Brain microvascular endothelial cell (primary cell): Measurements from ENCODE around the gene ACVR1B.
A peak's percentile ranks its signal among the peaks of the same experiment; 100 is the strongest.

ENCODE experiments used
- DNase-seq: peaks from one replicate; pipeline ENCODE4 v3.0.0-alpha.2; 2020
- H3K27ac ChIP-seq: fragments of 250-450 bp; sonication (Bioruptor Pico); 2 replicates; pipeline ENCODE4 v1.5.1; 2020; ENCODE audit warnings: mild to moderate bottlenecking, moderate library complexity
- H3K27me3 ChIP-seq: fragments of 250-450 bp; sonication (Bioruptor Pico); replicated peaks from 2 replicates; pipeline ENCODE4 v1.5.1; 2020; ENCODE audit warnings: mild to moderate bottlenecking
- H3K36me3 ChIP-seq: fragments of 250-450 bp; sonication (Bioruptor Pico); replicated peaks from 2 replicates; pipeline ENCODE4 v1.5.1; 2020; ENCODE audit warnings: mild to moderate bottlenecking
- H3K4me3 ChIP-seq: 2 replicates; pipeline ENCODE4 v1.5.1; 2011; ENCODE audit warnings: low read depth, mild to moderate bottlenecking, control low read depth, low read length, moderate library complexity
- in situ Hi-C: cut with HindIII; loops from 2 replicates; pipeline ENCODE4 v1.10.0; 2017; ENCODE audit warnings: low sequenced_read_pairs, low pct_ligation_motif_present
- TF ChIP-seq, protein P1 (sequence below): IDR thresholded peaks from 2 replicates; pipeline ENCODE4 v1.5.1; 2011; ENCODE audit warnings: low read depth, mild to moderate bottlenecking, moderate library complexity, low read length, control low read depth, inconsistent platforms; ENCODE audit errors: missing control alignments

Gene ACVR1B

DNA sequence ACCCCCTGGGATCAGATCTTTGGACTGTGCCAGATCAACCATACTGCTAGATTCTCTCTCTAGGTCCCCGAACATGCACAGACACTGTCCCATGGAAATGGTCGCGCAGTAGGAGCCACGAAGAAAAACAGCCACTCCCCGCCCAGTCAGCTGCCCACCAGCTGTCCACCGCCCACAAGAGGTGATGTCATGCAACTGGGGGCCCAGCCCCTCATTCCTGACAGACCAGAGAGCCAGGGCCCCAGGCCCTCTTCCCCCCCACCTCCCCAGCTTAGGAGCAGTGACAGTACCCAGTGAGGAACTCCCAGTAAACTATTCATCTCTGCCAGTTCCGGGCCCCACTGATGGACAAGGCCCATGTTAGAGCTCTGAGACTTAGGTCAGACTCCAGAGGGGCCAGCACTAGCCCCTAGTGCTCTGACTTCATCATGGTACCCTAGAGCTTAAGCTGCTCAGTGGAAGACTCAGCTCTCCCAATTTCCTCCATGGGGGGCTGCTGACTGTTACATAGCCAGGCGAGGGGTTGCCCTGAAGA is 51.6 kb downstream of the ACVR1B start:
- in situ Hi-C loops, result no loop called here
- no peak for DNase-seq
- Histone ChIP-seq H3K27ac (no peak overlapping the region), H3K4me3 (no peak overlapping the region), H3K27me3 (peaks cover 16% of the 10 kb centered on the region), H3K36me3 (no peaks in the 10 kb centered on the region)
- TF ChIP-seq, protein P1, sequence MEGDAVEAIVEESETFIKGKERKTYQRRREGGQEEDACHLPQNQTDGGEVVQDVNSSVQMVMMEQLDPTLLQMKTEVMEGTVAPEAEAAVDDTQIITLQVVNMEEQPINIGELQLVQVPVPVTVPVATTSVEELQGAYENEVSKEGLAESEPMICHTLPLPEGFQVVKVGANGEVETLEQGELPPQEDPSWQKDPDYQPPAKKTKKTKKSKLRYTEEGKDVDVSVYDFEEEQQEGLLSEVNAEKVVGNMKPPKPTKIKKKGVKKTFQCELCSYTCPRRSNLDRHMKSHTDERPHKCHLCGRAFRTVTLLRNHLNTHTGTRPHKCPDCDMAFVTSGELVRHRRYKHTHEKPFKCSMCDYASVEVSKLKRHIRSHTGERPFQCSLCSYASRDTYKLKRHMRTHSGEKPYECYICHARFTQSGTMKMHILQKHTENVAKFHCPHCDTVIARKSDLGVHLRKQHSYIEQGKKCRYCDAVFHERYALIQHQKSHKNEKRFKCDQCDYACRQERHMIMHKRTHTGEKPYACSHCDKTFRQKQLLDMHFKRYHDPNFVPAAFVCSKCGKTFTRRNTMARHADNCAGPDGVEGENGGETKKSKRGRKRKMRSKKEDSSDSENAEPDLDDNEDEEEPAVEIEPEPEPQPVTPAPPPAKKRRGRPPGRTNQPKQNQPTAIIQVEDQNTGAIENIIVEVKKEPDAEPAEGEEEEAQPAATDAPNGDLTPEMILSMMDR, result no peak

DNA sequence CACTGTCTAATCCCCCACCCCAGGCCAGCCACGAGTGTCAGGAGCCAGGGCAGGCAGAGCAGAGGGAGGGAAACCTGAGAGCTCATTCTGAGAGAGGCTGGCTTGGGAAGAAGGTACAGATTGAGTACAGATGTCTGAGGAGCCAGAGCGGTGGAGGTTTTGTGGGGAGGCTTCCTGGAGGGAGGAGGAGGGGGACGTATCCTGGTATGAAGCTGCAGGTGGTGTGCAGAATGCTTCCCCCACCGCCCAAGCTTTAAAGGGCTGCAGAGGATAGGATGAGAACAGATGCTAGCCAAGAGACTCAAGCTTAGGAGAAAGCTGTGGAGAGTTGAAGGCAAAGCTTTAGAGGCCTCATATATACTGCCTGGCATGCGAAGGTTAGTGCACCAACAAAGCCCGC is 52.1 kb downstream of the ACVR1B start:
- no peak overlapping the region for H3K27ac ChIP-seq
- H3K4me3 ChIP-seq, result no peak overlapping the region
- no peaks in the 10 kb centered on the region for H3K36me3 ChIP-seq
- TF ChIP-seq, protein P1, result no peak
- no peak for DNase-seq
- in situ Hi-C loops, result no loop called here
- H3K27me3 ChIP-seq, result peaks cover 16% of the 10 kb centered on the region

DNA sequence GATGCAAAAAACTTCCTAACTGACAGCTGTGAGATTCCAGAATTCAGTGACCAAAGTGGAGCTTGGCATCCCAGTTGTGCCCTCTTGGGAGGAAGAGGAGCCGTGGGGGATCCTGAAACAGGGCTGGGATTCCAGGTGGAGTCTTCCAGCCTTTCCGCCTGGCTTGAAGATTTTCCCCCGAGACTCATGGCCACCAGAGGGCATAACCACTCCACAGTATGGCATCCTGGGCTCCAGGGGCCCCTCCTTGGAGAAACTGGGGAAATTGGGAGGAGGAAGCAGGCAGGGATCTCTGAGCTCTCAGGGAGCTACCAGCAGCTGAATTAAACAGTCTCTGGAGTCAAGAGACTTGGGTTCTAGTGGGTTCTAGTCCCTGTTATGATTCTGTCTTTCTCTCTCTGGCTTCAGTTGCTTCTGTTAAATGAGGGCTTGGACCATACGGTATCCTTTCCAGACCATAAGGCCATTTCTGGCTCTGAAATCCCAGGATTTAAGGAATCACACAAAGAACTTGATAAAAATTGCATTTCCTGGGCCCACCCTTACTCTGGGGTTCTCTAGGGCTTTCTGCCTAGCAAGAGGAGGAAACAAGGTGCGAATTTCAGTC is 52.6 kb downstream of the ACVR1B start:
- no peak overlapping the region for H3K4me3 ChIP-seq
- peak; percentile 39 for DNase-seq
- in situ Hi-C loops, result no loop called here
- H3K27me3 ChIP-seq, result peaks cover 16% of the 10 kb centered on the region
- H3K27ac ChIP-seq, result no peak overlapping the region
- no peaks in the 10 kb centered on the region for H3K36me3 ChIP-seq
- TF ChIP-seq, protein P1, result peak; percentile 86

DNA sequence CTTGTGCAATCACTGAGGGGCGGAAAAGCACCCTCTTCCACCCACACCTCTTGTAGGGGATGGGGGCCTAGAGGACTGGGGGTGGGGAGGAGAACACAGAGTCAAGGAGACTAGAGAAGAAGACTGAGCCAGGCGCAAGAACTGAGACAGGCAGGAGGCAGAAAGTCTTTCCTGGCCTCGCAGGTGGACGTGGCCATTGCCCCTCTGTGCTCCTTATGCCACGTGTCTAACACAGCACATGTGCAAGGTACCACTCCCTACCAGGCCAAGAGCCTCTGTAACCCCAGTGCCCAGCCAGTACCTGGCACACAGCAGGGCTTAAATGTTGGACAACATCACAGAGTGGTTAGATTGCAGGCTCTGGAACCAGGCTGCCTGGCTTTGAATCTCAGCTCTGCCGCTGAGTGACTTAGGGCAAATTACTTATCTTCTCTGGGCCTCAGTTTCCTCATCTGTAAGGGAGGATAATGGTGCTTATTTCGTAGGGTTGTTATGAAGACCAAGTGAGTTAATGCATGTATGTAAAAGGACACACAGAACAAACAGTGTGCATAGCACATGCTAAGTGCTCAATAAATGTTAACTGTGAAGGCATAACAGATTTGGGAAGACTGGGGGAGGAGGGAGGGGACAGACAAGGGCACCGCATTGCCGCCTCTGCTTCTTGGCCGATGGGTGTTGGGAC is 53.9 kb downstream of the ACVR1B start:
- in situ Hi-C loops, result no loop called here
- DNase-seq, result no peak
- Histone ChIP-seq H3K36me3 (no peaks in the 10 kb centered on the region), H3K4me3 (no peak overlapping the region), H3K27ac (no peak overlapping the region), H3K27me3 (peaks cover 16% of the 10 kb centered on the region)
- TF ChIP-seq, protein P1, result no peak

DNA sequence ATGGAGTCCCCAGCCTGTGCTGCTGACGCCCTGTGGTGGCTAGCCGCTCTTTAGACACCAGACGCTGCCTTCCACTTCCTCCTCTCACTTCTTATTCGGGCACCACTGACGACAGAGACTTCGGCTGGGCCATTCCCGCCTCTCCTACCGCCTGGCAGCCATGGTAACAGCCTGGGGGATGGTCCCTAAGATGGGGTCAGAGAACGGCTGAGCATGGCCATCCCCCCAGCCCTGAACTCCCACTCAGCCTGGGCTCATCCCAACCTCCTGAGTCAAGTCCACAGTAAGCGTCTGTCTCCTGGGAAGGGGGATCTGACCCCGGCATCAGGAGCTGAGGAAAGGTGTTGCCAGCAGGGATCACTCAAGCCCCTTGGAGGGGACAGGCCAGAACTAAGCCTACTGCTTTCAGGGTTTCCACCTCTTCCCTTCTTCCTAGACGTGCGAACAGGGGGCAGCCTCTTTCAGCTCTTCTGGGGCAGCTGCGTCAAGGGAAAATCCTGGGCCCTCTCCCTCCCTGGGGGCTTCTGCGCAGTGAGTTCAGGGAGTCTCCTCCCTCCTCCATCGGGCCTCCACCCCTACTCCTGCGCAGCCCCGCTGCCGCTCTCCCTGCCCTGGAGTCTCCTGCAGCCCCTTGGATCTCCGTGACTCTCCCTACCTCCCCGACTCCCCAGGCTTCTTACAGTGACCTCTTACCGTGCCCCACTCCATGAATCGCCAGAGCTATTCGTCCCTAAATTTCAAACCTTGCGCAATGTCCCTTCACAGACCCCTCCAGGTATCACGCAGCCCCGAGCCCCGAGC is 54.6 kb downstream of the ACVR1B start:
- DNase-seq, result no peak
- H3K27ac ChIP-seq, result no peak overlapping the region
- H3K27me3 ChIP-seq, result peaks cover 16% of the 10 kb centered on the region
- in situ Hi-C loops, result no loop called here
- no peaks in the 10 kb centered on the region for H3K36me3 ChIP-seq
- H3K4me3 ChIP-seq, result peak overlapping the region; percentile 64
- TF ChIP-seq, protein P1, result no peak
